Urothelium cell line (cell line): Measurements from ENCODE around the gene ADGRL3.

Experiments
- DNase-seq: peaks from one replicate; pipeline ENCODE4 v3.0.0; 2011; ENCODE audit warnings: low spot score, mixed read lengths
- FAIRE-seq: peaks from 2 replicates; lab custom pipeline; 2011; peaks lifted over from hg19 to GRCh38; lab: Jason Lieb, UNC

The ADGRL3 gene

GRCh38 chr4:61770456-61770855 is 570.3 kb downstream of the ADGRL3 start:
- DNase-seq: no peak
- FAIRE-seq: no peak

GRCh38 chr4:61771056-61771455 is 570.9 kb downstream of the ADGRL3 start:
- no peak for FAIRE-seq
- DNase-seq: no peak

GRCh38 chr4:61772126-61772525 is 572.0 kb downstream of the ADGRL3 start:
- peak; percentile 57 for DNase-seq
- no peak for FAIRE-seq

- no peak for FAIRE-seq
- DNase-seq: no peak
These were observed 573.6 kb downstream of the ADGRL3 start for GRCh38 chr4:61773655-61774245.

GRCh38 chr4:61782133-61782532 is 582.0 kb downstream of the ADGRL3 start:
- FAIRE-seq: no peak

GRCh38 chr4:61783050-61783449 is 582.9 kb downstream of the ADGRL3 start:
- FAIRE-seq (no peak), DNase-seq (no peak)

More at GRCh38 chr4:61782133-61782532, 582.0 kb downstream of the ADGRL3 start:
- DNase-seq: no peak

- DNase-seq: no peak
- FAIRE-seq: no peak
These were observed 585.6 kb downstream of the ADGRL3 start for GRCh38 chr4:61785761-61786160.

- FAIRE-seq (no peak), DNase-seq (no peak)
These were observed 586.1 kb downstream of the ADGRL3 start for GRCh38 chr4:61786211-61786610.

GRCh38 chr4:61795998-61796397 is 595.9 kb downstream of the ADGRL3 start:
- DNase-seq: no peak
- FAIRE-seq: no peak

- DNase-seq: no peak
- no peak for FAIRE-seq
These were observed 599.7 kb downstream of the ADGRL3 start for GRCh38 chr4:61799794-61800193.

- no peak for DNase-seq
- FAIRE-seq: no peak
These were observed 605.1 kb downstream of the ADGRL3 start for GRCh38 chr4:61805227-61805626.

- DNase-seq (no peak), FAIRE-seq (no peak)
These were observed 605.9 kb downstream of the ADGRL3 start for GRCh38 chr4:61805979-61806378.

GRCh38 chr4:61812171-61812570 is 612.0 kb downstream of the ADGRL3 start:
- DNase-seq: no peak

GRCh38 chr4:61817071-61817470 is 616.9 kb downstream of the ADGRL3 start:
- no peak for FAIRE-seq

More at GRCh38 chr4:61812171-61812570, 612.0 kb downstream of the ADGRL3 start:
- no peak for FAIRE-seq

GRCh38 chr4:61820136-61820535 is 620.0 kb downstream of the ADGRL3 start:
- DNase-seq (no peak), FAIRE-seq (no peak)

More at GRCh38 chr4:61817071-61817470, 616.9 kb downstream of the ADGRL3 start:
- DNase-seq: no peak

- FAIRE-seq: no peak
- no peak for DNase-seq
These were observed 624.3 kb downstream of the ADGRL3 start for GRCh38 chr4:61824454-61824853.

GRCh38 chr4:61827907-61828391 is 627.8 kb downstream of the ADGRL3 start:
- DNase-seq (no peak), FAIRE-seq (no peak)

GRCh38 chr4:61828960-61829359 is 628.8 kb downstream of the ADGRL3 start:
- FAIRE-seq: no peak
- DNase-seq: no peak

- FAIRE-seq (no peak), DNase-seq (no peak)
These were observed 631.9 kb downstream of the ADGRL3 start for GRCh38 chr4:61831987-61832386.

GRCh38 chr4:61837395-61837794 is 637.3 kb downstream of the ADGRL3 start:
- DNase-seq (no peak), FAIRE-seq (no peak)

- FAIRE-seq (no peak), DNase-seq (no peak)
These were observed 637.9 kb downstream of the ADGRL3 start for GRCh38 chr4:61838072-61838471.

GRCh38 chr4:61841714-61842113 is 641.6 kb downstream of the ADGRL3 start:
- no peak for FAIRE-seq
- no peak for DNase-seq

GRCh38 chr4:61851126-61851525 is 651.0 kb downstream of the ADGRL3 start:
- FAIRE-seq (no peak), DNase-seq (no peak)
